Measurements from ENCODE around the gene PSMG2.
"Not testable (repeated sequence)": the region's sequence is repeated elsewhere in the genome, so short reads cannot be mapped to it uniquely, and the experiment has no call there.

PSMG2 gene

DNA sequence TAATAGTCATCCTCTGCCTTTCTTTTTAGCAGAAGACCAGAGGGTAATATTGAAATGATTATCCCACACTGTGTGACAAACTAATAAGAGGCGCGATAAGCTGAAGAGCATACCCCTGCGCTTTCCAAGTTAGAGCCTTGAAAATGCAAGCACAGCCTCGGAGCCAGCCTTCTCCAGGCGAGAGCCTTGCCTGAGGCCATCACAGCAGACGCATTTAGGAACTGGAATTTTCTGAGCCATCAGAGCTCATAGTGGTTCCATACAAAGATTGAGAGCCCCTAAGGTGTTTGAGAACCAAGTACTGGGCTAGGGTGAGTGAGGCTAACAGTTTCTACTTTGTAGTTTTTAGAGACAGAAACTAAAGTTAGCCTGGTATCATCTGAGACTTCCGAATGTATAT is 19.9 kb downstream of the PSMG2 start:
- no peak for DNase-seq

GRCh38 chr18:12726331-12726730 is 23.5 kb downstream of the PSMG2 start:
- no peak for DNase-seq

- DNase-seq = peak; percentile 61
Observed at GRCh38 chr18:12726774-12727550, 24.1 kb downstream of the PSMG2 start.

GRCh38 chr18:12737243-12737902 is 34.5 kb downstream of the PSMG2 start:
- no peak for DNase-seq

DNA sequence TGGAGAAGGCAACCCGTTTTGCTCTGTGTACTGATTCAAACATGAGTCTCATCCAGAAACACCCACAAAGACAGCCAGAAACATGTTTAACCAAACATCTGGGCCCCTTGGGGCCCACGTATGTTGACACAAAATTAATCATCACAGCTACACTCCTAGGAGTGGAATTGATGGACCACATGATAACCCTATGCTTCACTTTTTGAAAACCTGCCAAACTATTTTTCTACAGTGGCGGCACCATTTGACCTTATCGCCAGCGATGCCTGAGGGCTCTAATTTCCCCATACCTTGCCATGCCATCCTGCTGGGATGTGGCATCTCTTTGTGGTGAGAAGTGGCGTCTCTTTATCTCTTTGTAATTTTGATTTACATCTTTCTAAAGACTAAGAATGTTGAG is 38.5 kb downstream of the PSMG2 start:
- DNase-seq = no peak

DNA sequence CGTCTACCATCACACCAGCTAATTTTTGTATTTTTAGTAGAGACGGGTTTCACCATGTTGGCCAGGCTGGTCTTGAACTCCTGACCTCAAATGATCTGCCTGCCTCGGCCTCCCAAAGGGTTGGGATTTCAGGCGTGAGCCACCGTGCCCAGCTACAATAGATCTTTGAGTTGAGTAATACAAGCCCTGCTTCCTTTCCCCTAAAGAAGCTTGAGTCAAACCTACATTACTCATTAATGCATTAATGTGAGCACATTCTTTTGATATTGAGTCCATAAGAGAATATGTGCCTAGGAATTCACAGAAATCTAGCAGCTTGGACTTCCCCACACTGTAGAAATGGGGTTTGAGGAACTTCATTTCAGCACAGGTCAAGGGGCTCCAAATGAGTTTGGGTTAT is 39.6 kb downstream of the PSMG2 start:
- DNase-seq = no peak

DNA sequence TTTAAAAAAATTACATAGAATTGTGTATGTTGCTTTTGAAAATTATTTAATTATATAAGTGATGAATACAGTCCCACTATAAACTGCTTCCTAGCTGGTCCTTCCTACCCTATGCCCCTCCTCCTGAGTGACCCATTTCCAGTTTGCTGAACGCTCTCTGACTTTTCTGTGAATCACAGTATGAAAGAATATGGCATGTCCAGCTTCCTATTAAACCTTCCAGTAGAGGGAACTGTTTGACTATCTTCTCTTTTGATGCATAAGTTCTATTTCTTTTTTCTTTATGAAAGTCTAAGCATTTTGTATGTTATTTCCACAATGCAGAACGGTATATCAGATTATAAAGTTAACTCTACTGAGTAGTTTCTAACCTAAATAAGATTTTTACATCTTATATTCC is 41.3 kb downstream of the PSMG2 start:
- no peak for DNase-seq

DNA sequence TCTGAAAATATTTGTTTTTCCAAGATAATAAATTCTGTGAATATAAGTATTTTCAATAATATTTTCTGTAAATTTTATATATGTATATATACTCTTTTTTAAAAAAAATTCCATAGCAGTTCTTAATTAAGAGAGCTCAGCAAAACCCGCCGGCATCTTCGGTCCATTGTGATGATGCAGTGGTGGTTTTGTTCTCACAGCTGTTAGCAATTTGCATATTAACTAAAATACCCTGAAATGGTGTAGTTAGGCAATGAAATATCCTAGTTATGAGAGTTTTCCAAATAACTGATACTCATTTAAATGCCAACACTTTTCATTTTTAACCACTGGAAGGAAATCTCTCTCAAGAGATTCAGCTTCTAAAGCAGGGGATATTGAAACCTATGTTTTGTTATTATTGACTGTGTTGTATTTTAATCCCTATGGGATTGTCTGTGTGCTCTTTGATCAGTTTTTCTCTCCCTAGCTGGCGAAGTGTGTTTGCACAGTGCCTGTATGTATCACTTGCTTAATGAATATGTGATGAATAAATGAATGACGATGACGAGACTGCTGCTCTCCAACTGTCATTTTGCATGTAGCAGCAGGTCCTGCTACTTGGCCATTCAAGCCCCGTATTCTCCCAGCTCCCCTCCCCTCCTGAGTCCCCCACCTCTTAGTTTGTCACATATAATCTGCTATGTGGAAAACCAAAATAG is 42.4 kb downstream of the PSMG2 start:
- DNase-seq = no peak

DNA sequence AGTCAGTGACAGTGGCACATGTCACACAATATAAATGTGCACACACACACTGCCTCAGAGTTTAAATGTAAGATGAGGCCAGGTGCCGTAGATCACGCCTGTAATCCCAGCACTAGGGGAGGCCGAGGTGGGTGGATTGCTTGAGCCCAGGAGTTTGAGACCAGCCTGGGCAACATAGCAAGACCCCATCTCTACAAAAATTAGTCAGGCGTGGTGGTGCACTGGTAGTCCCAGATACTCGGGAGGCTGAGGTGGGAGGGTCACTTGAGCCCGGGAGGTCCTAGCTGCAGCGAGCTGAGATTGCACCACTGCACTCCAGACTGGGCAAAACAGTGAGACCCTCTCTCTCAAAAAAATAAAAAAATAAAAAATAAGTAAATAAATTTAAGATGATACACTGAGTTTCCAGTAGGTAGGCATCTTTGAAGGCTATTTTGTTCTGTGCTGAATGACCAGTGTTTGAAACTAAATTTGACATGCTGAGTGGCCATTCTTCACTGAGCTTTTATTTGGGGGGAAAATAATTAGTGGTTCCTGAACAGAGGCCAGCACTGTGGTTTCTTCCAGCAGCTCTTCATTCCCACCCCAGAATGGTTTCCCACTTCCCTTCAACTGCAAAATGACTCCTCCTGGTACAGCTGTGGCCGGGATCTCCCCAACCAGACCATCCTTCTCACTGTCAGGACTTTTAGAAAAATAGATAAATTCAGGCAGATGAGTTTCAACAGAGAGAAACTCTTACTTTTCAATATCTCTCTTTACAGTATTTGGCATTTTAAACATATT is 44.9 kb downstream of the PSMG2 start:
- no peak for DNase-seq

DNA sequence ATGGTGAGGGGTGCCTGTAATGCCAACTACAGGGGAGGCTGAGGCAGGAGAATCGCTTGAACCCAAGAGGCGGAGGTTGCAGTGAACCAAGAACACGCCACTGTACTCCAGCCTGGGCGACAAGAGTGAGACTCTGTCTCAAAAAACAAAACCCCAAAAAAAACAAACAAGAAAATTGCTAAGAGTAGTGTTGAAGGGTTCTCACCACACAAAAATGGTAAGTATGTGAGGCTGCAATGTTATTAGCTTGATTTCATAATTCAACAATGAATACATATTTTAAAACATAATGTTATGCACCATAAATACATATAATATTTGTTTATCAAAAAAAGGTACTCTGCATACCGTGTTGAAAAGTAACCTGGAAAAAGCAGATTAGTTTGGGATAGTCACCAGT is 45.8 kb downstream of the PSMG2 start:
- DNase-seq = no peak

GRCh38 chr18:12749121-12749520 is 46.3 kb downstream of the PSMG2 start:
- no peak for DNase-seq

- no peak for DNase-seq
Observed at GRCh38 chr18:12750076-12750714, 47.4 kb downstream of the PSMG2 start.

DNA sequence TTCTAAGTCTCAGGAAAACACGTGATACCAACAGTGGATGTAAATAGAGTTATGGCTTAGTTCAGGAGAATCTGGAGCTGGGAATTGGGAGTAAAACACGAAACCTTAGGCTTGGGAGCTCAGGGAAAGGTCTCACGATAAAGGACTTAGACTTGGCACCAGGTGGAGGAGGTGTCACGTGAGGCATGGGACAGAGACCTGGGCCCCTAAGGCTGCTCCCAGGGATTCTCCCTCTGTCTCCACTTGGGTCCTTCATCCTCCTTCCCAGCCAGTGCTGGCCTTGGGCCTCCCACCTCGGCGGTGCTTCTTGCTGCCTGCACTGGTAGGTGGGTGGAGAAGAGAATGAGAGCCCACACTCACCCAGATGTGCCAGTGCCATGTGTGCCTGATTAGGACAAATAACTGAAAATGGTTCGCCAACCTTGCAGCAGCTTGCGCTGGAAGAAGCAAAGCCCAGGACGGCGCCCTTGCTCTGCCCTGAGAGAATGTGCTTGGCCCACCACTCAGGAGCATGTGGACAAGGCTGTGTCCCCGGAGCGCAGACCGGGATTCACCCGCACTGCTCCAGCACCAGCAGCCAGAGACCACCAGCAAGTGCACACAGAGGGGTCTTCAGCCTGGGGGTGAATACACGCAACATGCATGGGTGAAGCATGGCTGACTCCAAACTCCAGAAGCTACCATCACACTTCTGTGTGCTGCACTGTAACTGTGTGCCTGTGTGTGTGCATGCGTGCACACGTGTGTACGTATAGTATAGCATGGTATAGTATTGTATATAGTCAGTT is 48.1 kb downstream of the PSMG2 start:
- no peak for DNase-seq

DNA sequence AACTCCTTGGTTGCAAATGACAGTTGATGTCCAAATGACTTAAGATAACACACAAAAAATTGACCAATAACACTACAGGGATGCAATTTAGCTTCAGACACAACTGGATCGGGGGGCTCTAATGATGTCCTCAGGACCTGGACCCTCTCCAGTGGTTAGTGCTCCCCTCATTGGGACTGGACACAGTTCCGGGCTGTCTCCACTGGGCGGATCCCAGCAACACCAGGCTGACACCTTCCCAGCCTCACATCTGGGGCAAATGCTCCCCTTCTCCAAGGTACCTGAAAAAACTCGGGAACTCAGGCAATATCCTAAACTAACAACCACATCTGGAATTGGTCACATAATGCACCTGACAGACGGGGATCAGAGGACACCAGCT is 48.7 kb downstream of the PSMG2 start:
- no peak for DNase-seq

- DNase-seq = no peak
Observed at GRCh38 chr18:12751891-12752290, 49.0 kb downstream of the PSMG2 start.

DNA sequence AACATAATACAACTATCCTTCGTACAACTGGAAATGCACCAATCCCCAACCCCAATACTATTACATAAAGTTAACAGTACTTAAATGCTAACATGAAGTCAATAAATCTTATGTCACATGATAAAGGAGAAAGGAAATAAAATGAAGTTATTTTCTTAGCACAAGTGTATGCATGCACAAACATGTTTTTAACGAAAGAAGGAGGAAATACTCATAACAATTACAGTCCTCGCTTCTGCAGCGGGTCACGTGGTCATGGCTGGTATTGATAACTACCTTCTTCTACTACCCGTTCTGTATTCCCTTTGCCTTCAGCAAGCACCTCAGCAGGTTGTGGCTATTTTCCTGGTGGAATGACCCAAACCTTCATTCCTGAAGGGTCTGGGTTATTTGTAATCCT is 51.7 kb downstream of the PSMG2 start:
- no peak for DNase-seq

DNA sequence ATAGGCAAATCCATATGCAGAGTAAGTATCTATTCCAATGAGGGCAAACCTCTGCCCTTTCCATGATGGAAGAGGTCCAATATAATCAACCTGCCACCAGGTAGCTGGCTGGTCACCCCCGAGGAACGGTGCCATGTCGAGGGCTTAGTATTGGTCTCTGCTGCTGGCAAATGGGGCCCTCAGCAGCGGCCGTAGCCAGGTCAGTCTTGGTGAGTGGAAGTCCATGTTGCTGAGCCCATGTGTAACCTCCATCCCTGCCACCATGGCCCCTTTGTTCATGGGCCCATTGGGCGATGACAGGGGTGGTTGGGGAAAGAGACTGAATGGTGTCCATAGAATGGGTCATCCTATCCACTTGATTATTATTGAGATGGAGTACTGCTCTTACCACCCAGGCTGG is 52.8 kb downstream of the PSMG2 start:
- not testable (repeated sequence) for DNase-seq

DNA sequence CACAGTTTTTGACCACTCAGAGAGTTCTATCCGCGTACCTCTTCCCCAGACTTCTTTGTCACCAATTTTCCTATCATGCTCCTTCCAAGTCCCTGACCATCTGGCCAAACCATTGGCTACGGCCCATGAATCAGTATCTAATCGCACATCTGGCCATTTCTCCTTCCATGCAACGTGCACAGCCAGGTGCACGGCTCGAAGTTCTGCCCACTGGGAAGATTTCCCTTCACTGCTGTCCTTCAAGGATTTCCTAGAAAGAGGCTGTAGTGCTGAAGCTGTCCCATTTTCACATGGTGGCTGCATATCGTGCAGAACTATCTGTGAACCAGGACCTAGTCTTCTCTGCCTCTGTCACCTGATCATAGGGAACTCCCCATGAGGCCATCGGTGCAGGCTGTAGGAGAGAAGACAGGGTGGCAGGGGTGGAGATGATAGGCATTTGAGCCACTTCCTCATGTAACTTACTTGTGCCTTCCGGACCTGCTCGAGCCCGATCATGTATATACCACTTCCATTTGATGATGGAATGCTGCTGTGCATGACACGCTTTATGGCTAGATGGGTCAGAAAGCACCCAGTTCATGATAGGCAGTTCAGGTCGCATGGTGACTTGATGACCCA is 53.9 kb downstream of the PSMG2 start:
- not testable (repeated sequence) for DNase-seq

- not testable (repeated sequence) for DNase-seq
Observed at GRCh38 chr18:12758566-12758965, 55.7 kb downstream of the PSMG2 start.

DNA sequence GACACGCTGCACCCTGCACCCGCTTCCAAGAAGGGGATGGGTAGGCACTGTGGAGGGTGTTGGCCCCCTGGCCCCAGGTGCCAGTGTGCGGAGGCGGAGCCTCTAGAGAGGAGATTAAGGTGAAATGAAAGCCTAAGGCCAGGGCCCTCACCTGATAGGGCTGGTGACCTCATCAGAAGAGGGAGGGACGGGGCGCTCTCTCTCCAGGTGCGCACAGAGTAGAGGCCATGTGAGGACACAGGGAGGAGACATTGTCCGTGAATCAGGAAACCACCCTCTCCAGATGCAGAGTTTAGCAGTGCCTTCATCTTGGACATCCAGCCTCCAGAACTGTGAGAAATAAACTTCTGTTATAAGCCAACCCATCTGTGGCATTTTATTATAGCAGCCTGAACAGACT is 62.3 kb downstream of the PSMG2 start:
- no peak for DNase-seq

GRCh38 chr18:12765586-12765985 is 62.7 kb downstream of the PSMG2 start:
- no peak for DNase-seq
